ENCODE data around the gene CYLD.

The CYLD gene

DNA sequence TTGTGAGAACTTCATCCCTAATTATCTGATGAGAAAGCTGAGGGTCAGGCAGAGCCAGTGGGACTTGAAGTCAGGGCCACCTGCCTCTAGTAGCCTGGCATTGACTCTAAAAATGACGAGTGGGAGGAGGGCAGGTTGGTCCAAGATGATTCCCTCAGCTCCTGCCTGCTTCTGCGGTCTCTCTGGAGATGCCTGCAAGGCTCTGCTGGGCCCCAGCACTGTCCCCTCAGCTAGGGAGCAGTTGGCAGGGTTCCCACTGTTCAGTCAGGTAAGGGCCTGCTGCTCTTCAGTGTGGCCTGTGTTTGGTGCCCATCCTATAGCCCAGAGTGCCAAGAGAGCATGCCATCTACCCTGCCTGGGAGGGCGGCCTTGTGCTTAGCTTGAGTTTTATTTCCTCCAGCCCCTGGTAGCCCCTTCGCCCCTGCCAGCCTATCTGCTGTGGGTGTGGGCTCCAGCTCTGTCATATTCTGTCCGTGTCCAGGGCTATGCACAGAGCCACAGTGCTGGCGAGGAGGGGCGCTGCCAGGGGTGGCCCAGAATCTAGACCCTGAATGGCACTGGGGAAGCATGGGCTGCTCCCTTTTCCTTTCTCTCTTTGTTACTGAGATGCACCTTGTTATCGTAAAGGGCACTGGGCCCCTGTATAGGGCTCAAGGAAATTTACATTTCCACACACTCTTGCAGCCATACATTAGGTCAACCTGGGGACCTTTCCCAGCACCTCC lies 68.5 kb downstream of the CYLD start:
- DNase-seq (ENCODE audit: low spot score), result no peak
- TF ChIP-seq, protein P1, sequence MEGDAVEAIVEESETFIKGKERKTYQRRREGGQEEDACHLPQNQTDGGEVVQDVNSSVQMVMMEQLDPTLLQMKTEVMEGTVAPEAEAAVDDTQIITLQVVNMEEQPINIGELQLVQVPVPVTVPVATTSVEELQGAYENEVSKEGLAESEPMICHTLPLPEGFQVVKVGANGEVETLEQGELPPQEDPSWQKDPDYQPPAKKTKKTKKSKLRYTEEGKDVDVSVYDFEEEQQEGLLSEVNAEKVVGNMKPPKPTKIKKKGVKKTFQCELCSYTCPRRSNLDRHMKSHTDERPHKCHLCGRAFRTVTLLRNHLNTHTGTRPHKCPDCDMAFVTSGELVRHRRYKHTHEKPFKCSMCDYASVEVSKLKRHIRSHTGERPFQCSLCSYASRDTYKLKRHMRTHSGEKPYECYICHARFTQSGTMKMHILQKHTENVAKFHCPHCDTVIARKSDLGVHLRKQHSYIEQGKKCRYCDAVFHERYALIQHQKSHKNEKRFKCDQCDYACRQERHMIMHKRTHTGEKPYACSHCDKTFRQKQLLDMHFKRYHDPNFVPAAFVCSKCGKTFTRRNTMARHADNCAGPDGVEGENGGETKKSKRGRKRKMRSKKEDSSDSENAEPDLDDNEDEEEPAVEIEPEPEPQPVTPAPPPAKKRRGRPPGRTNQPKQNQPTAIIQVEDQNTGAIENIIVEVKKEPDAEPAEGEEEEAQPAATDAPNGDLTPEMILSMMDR (IDR thresholded peaks at IDR 0.05; ENCODE audit: extremely low read depth, missing control alignments), result no peak

- TF ChIP-seq, protein P1 (IDR thresholded peaks at IDR 0.05; ENCODE audit: extremely low read depth, missing control alignments), result no peak
- DNase-seq (ENCODE audit: low spot score), result no peak
Measured at GRCh38 chr16:50812046-50812445, 70.2 kb downstream of the CYLD start.

GRCh38 chr16:50812876-50813466 lies 71.1 kb downstream of the CYLD start:
- TF ChIP-seq, protein P1 (IDR thresholded peaks at IDR 0.05; ENCODE audit: extremely low read depth, missing control alignments), result no peak
- DNase-seq (ENCODE audit: low spot score), result no peak

DNA sequence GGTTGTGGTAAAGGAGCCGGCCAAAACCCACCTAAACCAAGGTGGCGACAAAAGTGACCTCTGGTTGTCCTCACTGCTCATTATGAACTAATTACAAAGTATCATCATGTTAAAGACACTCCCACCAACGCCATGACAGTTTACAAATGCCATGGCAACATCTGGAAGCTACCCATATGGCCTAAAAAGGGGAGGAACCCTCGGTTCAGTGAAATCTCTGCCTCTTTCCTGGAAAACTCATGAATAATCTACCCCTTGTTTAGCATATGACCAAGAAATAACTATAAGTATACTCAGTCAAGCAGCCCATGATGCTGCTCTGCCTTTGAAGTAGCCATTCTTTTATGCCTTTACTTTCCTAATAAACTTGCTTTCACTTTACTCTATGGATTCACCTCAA lies 72.2 kb downstream of the CYLD start:
- no peak for DNase-seq (ENCODE audit: low spot score)
- TF ChIP-seq, protein P1 (IDR thresholded peaks at IDR 0.05; ENCODE audit: extremely low read depth, missing control alignments), result no peak

DNA sequence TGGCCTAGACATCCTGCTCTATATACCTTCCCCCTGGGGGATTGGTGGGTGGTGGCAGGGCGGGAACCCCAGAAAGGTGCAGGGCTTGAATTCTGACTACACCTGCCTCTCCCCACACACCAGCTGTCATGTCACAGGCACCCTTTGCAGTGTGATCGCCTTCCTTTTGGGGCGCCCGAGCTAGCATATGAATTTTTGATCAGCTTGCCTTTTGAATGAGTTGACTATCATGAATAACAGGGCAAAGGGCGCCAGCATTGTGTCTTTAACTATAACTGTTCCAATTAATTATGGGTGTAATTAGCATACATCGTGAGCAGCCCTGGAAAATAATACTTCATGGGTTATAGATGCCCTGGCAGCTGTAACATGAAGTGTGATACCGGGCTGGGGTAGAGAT lies 72.7 kb downstream of the CYLD start:
- no peak for DNase-seq (ENCODE audit: low spot score)
- TF ChIP-seq, protein P1 (IDR thresholded peaks at IDR 0.05; ENCODE audit: extremely low read depth, missing control alignments), result no peak

DNA sequence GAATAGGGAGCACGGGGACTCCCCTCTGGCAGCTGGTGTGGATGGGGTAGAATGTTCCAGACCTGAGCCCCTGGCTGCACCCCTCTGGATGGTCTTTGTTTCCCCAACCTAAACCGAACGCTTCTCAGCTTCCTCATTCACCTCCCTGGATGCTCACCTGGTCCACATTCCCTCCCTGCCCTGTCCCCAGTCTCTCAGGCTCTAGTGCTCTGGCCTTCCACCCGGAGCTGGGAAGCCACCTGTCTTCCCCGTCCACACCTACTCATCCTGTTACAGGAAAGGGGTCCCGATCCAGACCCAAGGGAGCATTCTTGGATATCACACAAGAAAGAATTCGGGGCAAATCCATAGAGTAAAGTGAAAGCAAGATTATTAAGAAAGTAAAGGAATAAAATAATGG lies 73.5 kb downstream of the CYLD start:
- DNase-seq (ENCODE audit: low spot score), result no peak
- TF ChIP-seq, protein P1 (IDR thresholded peaks at IDR 0.05; ENCODE audit: extremely low read depth, missing control alignments), result no peak

- DNase-seq (ENCODE audit: low spot score), result no peak
- TF ChIP-seq, protein P1 (IDR thresholded peaks at IDR 0.05; ENCODE audit: extremely low read depth, missing control alignments), result no peak
Measured at GRCh38 chr16:50816901-50817555, 75.1 kb downstream of the CYLD start.
